GM19468 (cell line): Measurements from ENCODE around the gene PRR16.
"Not testable (repeated sequence)": the region's sequence is repeated elsewhere in the genome, so short reads cannot be mapped to it uniquely, and the experiment has no call there.

Source experiments
- ATAC-seq: cut with Tn5 transposase; IDR thresholded peaks from one replicate; pipeline ENCODE4 v1.9.1; 2021; ENCODE audit warnings: mild to moderate bottlenecking, moderate library complexity, moderate number of reproducible peaks; ENCODE audit not compliant: unreplicated experiment; ENCODE audit errors: extremely low read depth

Gene PRR16

GRCh38 chr5:120463991-120464626, at the start of gene PRR16:
Gene PRR16, plus strand, starts transcription at chr5:120464300.
- ATAC-seq, result peak; percentile 60

- ATAC-seq, result no peak
These were observed 48.1 kb upstream of the PRR16 start for GRCh38 chr5:120415985-120416384.

GRCh38 chr5:120419127-120419526, 45.0 kb upstream of the PRR16 start:
- no peak for ATAC-seq

GRCh38 chr5:120426633-120427275, 37.3 kb upstream of the PRR16 start:
- ATAC-seq, result not testable (repeated sequence)

- ATAC-seq, result no peak
These were observed 33.5 kb upstream of the PRR16 start for GRCh38 chr5:120430572-120430971.

- no peak for ATAC-seq
These were observed 31.2 kb upstream of the PRR16 start for GRCh38 chr5:120432861-120433260.

GRCh38 chr5:120435129-120435528, 29.0 kb upstream of the PRR16 start:
- ATAC-seq, result no peak

- no peak for ATAC-seq
These were observed 27.1 kb upstream of the PRR16 start for GRCh38 chr5:120436996-120437395.

- no peak for ATAC-seq
These were observed 21.4 kb upstream of the PRR16 start for GRCh38 chr5:120442694-120443093.

GRCh38 chr5:120443607-120444006, 20.5 kb upstream of the PRR16 start:
- no peak for ATAC-seq

- ATAC-seq, result no peak
These were observed 18.0 kb upstream of the PRR16 start for GRCh38 chr5:120446068-120446492.

GRCh38 chr5:120446901-120447300, 17.2 kb upstream of the PRR16 start:
- ATAC-seq, result no peak

GRCh38 chr5:120447706-120448239, 16.3 kb upstream of the PRR16 start:
- no peak for ATAC-seq

- ATAC-seq, result no peak
These were observed 14.6 kb upstream of the PRR16 start for GRCh38 chr5:120449501-120449900.

- ATAC-seq, result no peak
These were observed 13.2 kb upstream of the PRR16 start for GRCh38 chr5:120450910-120451309.

- ATAC-seq, result no peak
These were observed 12.7 kb upstream of the PRR16 start for GRCh38 chr5:120451445-120451844.

- no peak for ATAC-seq
These were observed 11.6 kb upstream of the PRR16 start for GRCh38 chr5:120452471-120452870.

- ATAC-seq, result no peak
These were observed 9.9 kb upstream of the PRR16 start for GRCh38 chr5:120454094-120454798.

- ATAC-seq, result no peak
These were observed 8.1 kb upstream of the PRR16 start for GRCh38 chr5:120456006-120456405.

- peak; percentile 90 for ATAC-seq
These were observed 6.1 kb upstream of the PRR16 start for GRCh38 chr5:120457839-120458507.

GRCh38 chr5:120458508-120458847, 5.6 kb upstream of the PRR16 start:
- not testable (repeated sequence) for ATAC-seq
